ENCODE data around the gene IQGAP3. TPM values are rescaled to one million over a fixed set of nuclear protein-coding genes. Genes with fewer than 3 reads are reported as not detected.

Gene IQGAP3
- total RNA-seq, 2 donors from 2014 or later, result 13.6 to 57.9 TPM

GRCh38 chr1:156500543-156500792, 71.9 kb downstream of the IQGAP3 start, which contains the start of gene MEF2D:
Gene MEF2D, minus strand, starts transcription at chr1:156500775. Its CDS starts 17,483 bp downstream, at chr1:156483292.
- Histone ChIP-seq H3K9me3 (no peaks in the 10 kb centered on the region), H3K9ac (ENCODE audit: low read depth in 2 of 2, low read length in 2 of 2) (peak within 1 kb of the TSS; percentile 98 to 99), H3K27me3 (no peaks in the 10 kb centered on the region), H3K4me1 (peaks cover 43% of the 10 kb centered on the region), H3K36me3 (no peaks in the 10 kb centered on the region), H3K4me3 (peak within 1 kb of the TSS; percentile 97), H3K27ac (peak within 1 kb of the TSS; percentile 100)
- intact Hi-C loops (cut with DNase I), result loop anchor here (2.0 kb wide), 1 partner anchor 44 kb away; no protein-coding TSS in a partner anchor
- no peak for DNase-seq
- TF ChIP-seq CTCF (IDR thresholded peaks at IDR 0.05), result no peak

DNA sequence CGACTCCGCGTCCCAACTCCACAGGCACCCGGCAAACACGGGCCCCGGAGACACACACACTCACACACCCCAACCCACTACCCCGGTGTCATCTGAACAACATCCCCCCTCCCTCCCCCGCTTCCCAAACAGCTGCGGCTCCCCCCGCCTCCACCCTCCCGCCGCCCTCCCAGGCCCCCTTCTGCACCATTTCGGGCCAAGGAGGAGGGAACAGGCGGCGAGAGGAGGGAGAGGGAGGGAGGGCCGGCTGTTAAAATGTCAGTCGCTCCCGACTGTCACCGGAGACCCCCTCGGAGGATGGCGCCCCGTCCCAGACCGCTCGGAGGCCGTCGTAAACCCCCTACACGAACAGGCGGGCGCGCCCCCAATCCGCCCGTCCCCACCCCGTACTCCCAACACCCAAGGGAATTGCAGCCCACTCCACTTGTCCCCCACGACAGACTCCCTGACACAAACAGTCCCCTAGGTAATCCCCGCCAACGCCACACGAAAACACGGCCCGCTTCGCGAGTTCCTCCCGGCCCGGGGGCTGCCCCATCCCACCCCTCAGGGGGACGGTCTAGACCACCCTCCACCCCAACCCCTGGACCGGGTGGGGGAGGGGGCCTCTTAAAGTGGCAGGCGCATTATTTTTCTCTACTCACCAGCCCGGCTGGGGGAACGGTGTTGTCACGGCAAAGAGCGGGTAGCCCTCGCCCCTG, 72.4 kb downstream of the IQGAP3 start:
- Histone ChIP-seq H3K4me3 (peak overlapping the region; percentile 97), H3K36me3 (no peaks in the 10 kb centered on the region), H3K27ac (peak overlapping the region; percentile 100), H3K9ac (ENCODE audit: low read depth in 2 of 2, low read length in 2 of 2) (peak overlapping the region; percentile 98 to 99), H3K27me3 (no peaks in the 10 kb centered on the region), H3K4me1 (peaks cover 44% of the 10 kb centered on the region), H3K9me3 (no peaks in the 10 kb centered on the region)
- DNase-seq, result peak; percentile 73
- intact Hi-C loops (cut with DNase I), result loop anchor here (2.0 kb wide), 1 partner anchor 43 kb away; no protein-coding TSS in a partner anchor
- TF ChIP-seq CTCF (IDR thresholded peaks at IDR 0.05), result no peak

DNA sequence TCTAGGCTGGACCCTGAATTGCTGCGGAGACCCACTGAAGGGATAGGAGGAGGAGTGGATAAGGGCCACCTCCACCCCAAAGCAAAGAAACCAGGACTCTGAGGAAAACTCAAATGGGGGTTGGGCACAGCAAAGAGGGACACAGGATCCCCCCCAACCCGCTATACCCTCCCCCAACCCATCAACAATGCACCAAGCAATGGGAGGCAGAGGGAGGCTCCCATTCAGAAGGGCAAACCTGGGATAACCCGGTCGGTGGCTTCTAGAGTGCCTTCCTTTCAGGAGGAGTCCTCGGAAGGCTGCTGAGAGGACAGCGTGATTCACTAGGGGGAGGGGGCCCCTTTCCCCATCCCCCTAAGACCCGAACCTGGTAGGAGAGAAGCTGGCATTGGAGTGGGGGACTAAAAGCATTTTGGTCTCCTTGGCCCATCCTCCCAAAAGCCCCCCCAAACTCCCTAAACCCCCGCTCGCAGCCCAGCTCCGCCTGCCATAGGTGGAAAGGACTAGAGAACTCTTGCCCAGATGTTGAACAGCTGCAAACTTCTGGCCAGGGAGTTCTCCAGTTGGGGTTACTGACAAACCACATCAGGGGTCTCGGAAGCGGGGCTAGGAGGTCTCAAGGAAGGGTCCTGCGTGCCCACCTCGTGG, 73.0 kb downstream of the IQGAP3 start:
- no peak for TF ChIP-seq CTCF (IDR thresholded peaks at IDR 0.05)
- DNase-seq, result peak; percentile 40
- intact Hi-C loops (cut with DNase I), result no loop called here
- peaks cover 45% of the 10 kb centered on the region for H3K4me1 ChIP-seq
- H3K4me3 ChIP-seq, result peak overlapping the region; percentile 97
- peak overlapping the region; percentile 100 for H3K27ac ChIP-seq
- H3K27me3 ChIP-seq, result no peaks in the 10 kb centered on the region
- H3K36me3 ChIP-seq, result no peaks in the 10 kb centered on the region
- no peaks in the 10 kb centered on the region for H3K9me3 ChIP-seq
- peak overlapping the region; percentile 53 to 97 for H3K9ac ChIP-seq (ENCODE audit: low read depth in 2 of 2, low read length in 2 of 2)

- Histone ChIP-seq H3K36me3 (no peaks in the 10 kb centered on the region), H3K27ac (peak overlapping the region; percentile 100), H3K27me3 (no peaks in the 10 kb centered on the region), H3K9ac (ENCODE audit: low read depth in 2 of 2, low read length in 2 of 2) (peak overlapping the region; percentile 53 to 97), H3K4me3 (peak overlapping the region; percentile 97), H3K4me1 (peaks cover 47% of the 10 kb centered on the region), H3K9me3 (no peaks in the 10 kb centered on the region)
- DNase-seq, result peak; percentile 71
- TF ChIP-seq CTCF (IDR thresholded peaks at IDR 0.05), result no peak
- intact Hi-C loops (cut with DNase I), result no loop called here
Observed at GRCh38 chr1:156498432-156499193, 73.8 kb downstream of the IQGAP3 start.

GRCh38 chr1:156497743-156498431, 74.5 kb downstream of the IQGAP3 start:
- peaks cover 50% of the 10 kb centered on the region for H3K4me1 ChIP-seq
- H3K9me3 ChIP-seq, result no peaks in the 10 kb centered on the region
- TF ChIP-seq CTCF (IDR thresholded peaks at IDR 0.05), result no peak
- H3K36me3 ChIP-seq, result no peaks in the 10 kb centered on the region
- H3K27me3 ChIP-seq, result no peaks in the 10 kb centered on the region
- DNase-seq, result peak; percentile 38
- H3K27ac ChIP-seq, result peak overlapping the region; percentile 66
- H3K9ac ChIP-seq (ENCODE audit: low read depth in 2 of 2, low read length in 2 of 2), result peak overlapping the region; percentile 46 to 97
- peak overlapping the region; percentile 97 for H3K4me3 ChIP-seq
- intact Hi-C loops (cut with DNase I), result no loop called here
